Suprapubic skin (tissue), 4 donors: ENCODE results near the gene NIM1K. TPM values are rescaled to one million over a fixed set of nuclear protein-coding genes. Genes with fewer than 3 reads are reported as not detected.

Experiments
- DNase-seq, 2 donors: peaks; one replicate each; pipeline ENCODE4 v3.0.0-alpha.2; 2019; ENCODE audit warnings: low spot score in 2 of 2
- H3K27ac ChIP-seq: fragments of 200-600 bp; sonication (generic); one replicate; pipeline ENCODE4 v1.5.1; 2019
- H3K27me3 ChIP-seq: fragments of 200-600 bp; sonication (generic); one replicate; pipeline ENCODE4 v1.5.1; 2019
- H3K36me3 ChIP-seq: fragments of 200-600 bp; sonication (generic); one replicate; pipeline ENCODE4 v1.5.1; 2019
- H3K4me1 ChIP-seq: fragments of 200-600 bp; sonication (generic); one replicate; pipeline ENCODE4 v1.5.1; 2019
- H3K4me3 ChIP-seq: fragments of 200-600 bp; sonication (generic); one replicate; pipeline ENCODE4 v1.5.1; 2019; ENCODE audit warnings: mild to moderate bottlenecking
- H3K9me3 ChIP-seq: fragments of 200-600 bp; sonication (generic); one replicate; pipeline ENCODE4 v1.5.1; 2019
- CTCF ChIP-seq, 2 donors: fragments of 200-600 bp in 1 of 2; fragments of 450-650 bp in 1 of 2; sonication (generic) in 1 of 2; IDR thresholded peaks; one replicate each; pipeline ENCODE4 v1.5.1; 2016 to 2019; ENCODE audit warnings: antibody characterized with exemption in 2 of 2, mild to moderate bottlenecking in 1 of 2, moderate library complexity in 1 of 2
- EP300 ChIP-seq: sonication (generic); formaldehyde crosslinking; IDR thresholded peaks from one replicate; pipeline ENCODE4 v1.6.1; 2017; ENCODE audit warnings: antibody characterized with exemption
- POLR2A ChIP-seq, 2 donors: fragments of 450-650 bp; IDR thresholded peaks; one replicate each; pipeline ENCODE4 v1.6.1; 2017; ENCODE audit warnings: antibody characterized with exemption in 2 of 2, mild to moderate bottlenecking in 2 of 2, moderate library complexity in 2 of 2
- POLR2AphosphoS5 ChIP-seq, 3 donors: sonication (generic); formaldehyde crosslinking; IDR thresholded peaks; one replicate each; pipeline ENCODE4 v1.6.1; 2017; ENCODE audit warnings: antibody characterized with exemption in 3 of 3
- WGBS: methylation state at CpG from one replicate; pipeline ENCODE4 v1.1.5; 2018; 5-methylcytosine and 5-hydroxymethylcytosine counted together
- total RNA-seq, 4 donors: library from RNA; depleted of rRNA; stranded (reverse); fragments of >200 nt; gene quantifications; one replicate each; pipeline ENCODE4 v1.1.0, GENCODE V29; 2016

The NIM1K gene
- total RNA-seq, 4 donors from 2014 or later: 0.45 to 3.0 (median 1.2) TPM

GRCh38 chr5:43281840-43282658 is 90.0 kb downstream of the NIM1K start:
- Histone ChIP-seq H3K27me3 (no peaks in the 10 kb centered on the region), H3K4me3 (no peak overlapping the region), H3K27ac (no peak overlapping the region), H3K4me1 (no peaks in the 10 kb centered on the region), H3K9me3 (no peaks in the 10 kb centered on the region), H3K36me3 (peaks cover 3% of the 10 kb centered on the region)
- 80% methylated on average over 7 of the region's 7 CpGs for WGBS
- no peak for DNase-seq
- TF ChIP-seq POLR2AphosphoS5 (IDR thresholded peaks at IDR 0.05): no peak
- TF ChIP-seq EP300: no peak
- no peak for TF ChIP-seq CTCF (IDR thresholded peaks at IDR 0.05)

- Histone ChIP-seq H3K9me3 (no peaks in the 10 kb centered on the region), H3K4me1 (no peaks in the 10 kb centered on the region), H3K4me3 (no peak overlapping the region), H3K27me3 (no peaks in the 10 kb centered on the region), H3K27ac (no peak overlapping the region), H3K36me3 (peaks cover 21% of the 10 kb centered on the region)
- no peak for TF ChIP-seq POLR2A (IDR thresholded peaks at IDR 0.05)
- no peak for TF ChIP-seq EP300
- TF ChIP-seq POLR2AphosphoS5 (IDR thresholded peaks at IDR 0.05): no peak
- TF ChIP-seq CTCF (IDR thresholded peaks at IDR 0.05): no peak
- DNase-seq: no peak
Observed at GRCh38 chr5:43286623-43287022, 94.6 kb downstream of the NIM1K start.

DNA sequence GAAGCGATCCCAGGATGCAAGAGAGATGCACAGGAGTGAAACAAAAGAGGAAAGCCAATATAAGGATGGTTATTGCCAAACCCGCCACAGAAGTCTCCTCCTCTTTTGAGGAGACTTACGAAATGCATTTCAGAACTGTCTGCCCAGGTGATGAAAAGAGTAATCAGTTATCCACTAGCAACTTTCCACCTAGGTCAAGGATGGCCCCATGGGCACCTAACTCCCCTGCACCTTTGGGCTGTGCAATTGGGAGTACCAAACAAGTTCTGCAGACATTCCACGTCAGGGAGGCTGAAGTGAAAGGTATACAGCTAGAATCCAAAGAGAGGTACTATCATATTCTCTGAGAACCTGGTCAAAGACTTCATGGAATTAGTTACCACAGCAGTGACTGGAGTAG is 95.5 kb downstream of the NIM1K start:
- Histone ChIP-seq H3K36me3 (peaks cover 30% of the 10 kb centered on the region), H3K27ac (no peak overlapping the region), H3K4me1 (no peaks in the 10 kb centered on the region), H3K9me3 (no peaks in the 10 kb centered on the region), H3K27me3 (no peaks in the 10 kb centered on the region), H3K4me3 (no peak overlapping the region)
- no peak for DNase-seq
- TF ChIP-seq POLR2A (IDR thresholded peaks at IDR 0.05) (no peak), POLR2AphosphoS5 (IDR thresholded peaks at IDR 0.05) (no peak), EP300 (no peak), CTCF (IDR thresholded peaks at IDR 0.05) (no peak)
- WGBS: 98% methylated on average over 4 of the region's 4 CpGs

DNA sequence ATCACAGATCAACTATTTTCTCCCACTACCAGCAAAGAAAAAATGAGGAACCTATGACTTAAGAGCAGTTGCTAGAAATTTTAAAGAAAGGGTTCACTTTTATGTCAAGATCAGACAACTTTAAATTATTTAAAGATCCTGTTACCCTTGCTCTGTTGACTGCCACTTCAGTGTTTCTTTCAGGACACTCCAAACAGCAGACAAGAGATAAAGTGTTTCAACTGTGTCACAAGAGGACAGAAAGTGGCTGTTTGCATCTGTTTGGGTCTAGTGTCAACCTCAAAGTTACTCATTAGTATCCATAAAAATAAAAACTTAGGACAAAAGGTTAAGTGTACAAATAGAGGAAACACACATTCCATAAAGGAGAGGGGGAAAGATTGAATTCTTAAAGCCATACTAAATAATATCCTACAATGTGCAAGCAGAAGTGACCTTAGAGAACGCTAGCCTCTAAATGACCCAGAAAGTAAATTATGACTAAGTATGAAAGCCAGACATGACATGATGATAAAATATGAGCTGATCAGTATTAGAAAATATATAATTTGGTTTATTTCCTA is 96.3 kb downstream of the NIM1K start:
- DNase-seq: no peak
- WGBS: 87% methylated on average over 1 of the region's 1 CpG
- Histone ChIP-seq H3K4me3 (no peak overlapping the region), H3K27ac (no peak overlapping the region), H3K9me3 (no peaks in the 10 kb centered on the region), H3K27me3 (no peaks in the 10 kb centered on the region), H3K4me1 (no peaks in the 10 kb centered on the region), H3K36me3 (peaks cover 38% of the 10 kb centered on the region)
- TF ChIP-seq POLR2A (IDR thresholded peaks at IDR 0.05) (no peak), POLR2AphosphoS5 (IDR thresholded peaks at IDR 0.05) (no peak), EP300 (no peak), CTCF (IDR thresholded peaks at IDR 0.05) (no peak)

- Histone ChIP-seq H3K27me3 (no peaks in the 10 kb centered on the region), H3K4me3 (no peak overlapping the region), H3K36me3 (peaks cover 60% of the 10 kb centered on the region), H3K27ac (no peak overlapping the region), H3K4me1 (no peaks in the 10 kb centered on the region), H3K9me3 (no peaks in the 10 kb centered on the region)
- WGBS: 74% methylated on average over 2 of the region's 2 CpGs
- TF ChIP-seq POLR2AphosphoS5 (IDR thresholded peaks at IDR 0.05) (no peak), POLR2A (IDR thresholded peaks at IDR 0.05) (no peak), CTCF (IDR thresholded peaks at IDR 0.05) (no peak), EP300 (no peak)
- DNase-seq: no peak
Observed at GRCh38 chr5:43290726-43291125, 98.7 kb downstream of the NIM1K start.
